GM10248 (cell line): ENCODE data around the gene DYNLT4.
A peak's percentile ranks its signal among the peaks of the same experiment; 100 is the strongest.

Source experiments
- CTCF ChIA-PET: fragments of 300-600 bp; sonication (Branson Sonifier 250); formaldehyde crosslinking; extraction: SDS; loops from one replicate; lab custom pipeline; 2021; ENCODE audit warnings: antibody characterized with exemption; lab: Yijun Ruan, JAX
- POLR2A ChIA-PET: fragments of 350-650 bp; sonication (Branson Sonifier 250); formaldehyde crosslinking; extraction: SDS; loops from one replicate; lab custom pipeline; 2020; ENCODE audit warnings: antibody characterized with exemption; lab: Yijun Ruan, JAX
- DNase-seq: peaks from one replicate; pipeline ENCODE4 v3.0.0; 2012; ENCODE audit errors: extremely low spot score
- CTCF ChIP-seq: IDR thresholded peaks from 2 replicates; pipeline ENCODE4 v1.5.1; 2012; ENCODE audit warnings: mild to moderate bottlenecking, low read depth; ENCODE audit errors: extremely low read depth, missing control alignments, control extremely low read depth

The DYNLT4 gene

GRCh38 chr1:44822981-44823451, 15.9 kb upstream of the DYNLT4 start:
- ChIA-PET POLR2A (interaction anchor here (1.8 to 2.1 kb wide), 2 partner anchors 9 to 23 kb away, joined by 7 to 13 read pairs; partner anchors contain the start of gene PLK3), CTCF (interaction anchor here (1.2 to 3.3 kb wide), 7 partner anchors 13 to 478 kb away, joined by 3 to 19 read pairs (median 4); partner anchors contain the start of gene PTCH2)
- TF ChIP-seq CTCF = no peak
- no peak for DNase-seq

- ChIA-PET CTCF (interaction anchor here (0.8 to 5.4 kb wide), 9 partner anchors 8 to 91 kb away, joined by 3 to 42 read pairs (median 5); partner anchors contain the start of genes BTBD19, DYNLT4, PTCH2 and RNU5D-1), POLR2A (interaction anchor here (0.5 to 5.5 kb wide), 4 partner anchors 8 to 22 kb away, joined by 3 to 120 read pairs (median 10); partner anchors contain the start of genes BTBD19, DYNLT4 and PLK3)
- TF ChIP-seq CTCF = no peak
- no peak for DNase-seq
Measured at GRCh38 chr1:44822131-44822701, 15.1 kb upstream of the DYNLT4 start.

GRCh38 chr1:44821240-44821715, 14.1 kb upstream of the DYNLT4 start:
- no peak for TF ChIP-seq CTCF
- DNase-seq = no peak
- CTCF ChIA-PET = interaction anchor here (0.8 to 5.4 kb wide), 10 partner anchors 9 to 190 kb away, joined by 3 to 42 read pairs (median 6); partner anchors contain the start of genes BTBD19, DYNLT4, HECTD3 and PLK3
- POLR2A ChIA-PET = interaction anchor here (0.5 to 5.5 kb wide), 6 partner anchors 10 to 100 kb away, joined by 3 to 120 read pairs (median 3); partner anchors contain the start of genes BTBD19, DYNLT4 and PLK3

GRCh38 chr1:44820328-44821239, 13.4 kb upstream of the DYNLT4 start:
- ChIA-PET CTCF (interaction anchor here (0.9 to 5.4 kb wide), 10 partner anchors 10 to 480 kb away, joined by 3 to 42 read pairs (median 6); partner anchors contain the start of genes BTBD19, DYNLT4, HECTD3 and PLK3), POLR2A (interaction anchor here (0.7 to 5.5 kb wide), 8 partner anchors 11 to 99 kb away, joined by 3 to 120 read pairs (median 3); partner anchors contain the start of genes BTBD19, DYNLT4 and PLK3)
- TF ChIP-seq CTCF = no peak
- DNase-seq = no peak

GRCh38 chr1:44819608-44820327, 12.6 kb upstream of the DYNLT4 start:
- DNase-seq = peak; percentile 91
- TF ChIP-seq CTCF = peak; percentile 8
- POLR2A ChIA-PET = interaction anchor here (0.7 to 5.5 kb wide), 42 partner anchors 12 to 1442 kb away, joined by 3 to 120 read pairs (median 5); partner anchors contain the start of genes ARMH1, BEST4, BTBD19 and DYNLT4
- CTCF ChIA-PET = interaction anchor here (0.9 to 5.4 kb wide), 12 partner anchors 10 to 705 kb away, joined by 3 to 42 read pairs (median 4); partner anchors contain the start of genes BTBD19, DYNLT4, PLK3 and RNU5D-1
